ENCODE measurements around the gene THBS4. TPM values are rescaled to one million over a fixed set of nuclear protein-coding genes. Genes with fewer than 3 reads are reported as not detected.

Gene THBS4
- polyA plus RNA-seq, 3 donors: 0.03 TPM; not detected in 2

GRCh38 chr5:80052464-80052863 is 17.3 kb downstream of the THBS4 start:
- Histone ChIP-seq H3K4me2 (replicated peaks; ENCODE audit: extremely low read depth, low read length, poor library complexity, severe bottlenecking) (no peak overlapping the region), H4K20me1 (ENCODE audit: insufficient read depth, low read length) (no peaks in the 10 kb centered on the region), H3K4me1 (ENCODE audit: control insufficient read depth in 1 of 2, insufficient read depth in 2 of 2, low read length in 2 of 2) (no peaks in the 10 kb centered on the region), H3K9ac (ENCODE audit: insufficient read depth, low read length, poor library complexity, severe bottlenecking) (no peak overlapping the region), H3K36me3 (replicated peaks in 1 of 2; ENCODE audit: control insufficient read depth in 1 of 2, insufficient read depth in 2 of 2, low read length in 2 of 2) (no peaks in the 10 kb centered on the region), H2AFZ (ENCODE audit: insufficient read depth, low read depth, low read length, poor library complexity, severe bottlenecking) (no peak overlapping the region), H3K4me3 (replicated peaks in 1 of 3; ENCODE audit: low read depth in 2 of 3, low read length in 3 of 3) (no peak overlapping the region), H3K79me2 (ENCODE audit: insufficient read depth, low read length) (no peaks in the 10 kb centered on the region), H3K9me3 (replicated peaks in 1 of 2; ENCODE audit: control insufficient read depth in 1 of 2, insufficient read depth in 1 of 2, low read length in 2 of 2) (no peaks in the 10 kb centered on the region), H3K27ac (ENCODE audit: low read depth in 1 of 2, low read length in 2 of 2) (no peak overlapping the region), H3K27me3 (ENCODE audit: control insufficient read depth in 2 of 2, insufficient read depth in 2 of 2, low read length in 2 of 2) (no peaks in the 10 kb centered on the region)
- peaks cover 0 to 4% (median 0%) of the 10 kb centered on the region in 3 donors for H3K27me3 Mint-ChIP-seq (ENCODE audit: low read depth in 3 of 3)
- no peaks in the 10 kb centered on the region for H3K36me3 Mint-ChIP-seq
- intact Hi-C loops (cut with micrococcal nuclease): no loop called here
- H3K4me3 Mint-ChIP-seq: no peak overlapping the region
- H3K27ac Mint-ChIP-seq: no peak overlapping the region
- no CpG with 5 or more reads among the region's 8 CpGs for WGBS (ENCODE audit: insufficient coverage)
- no peak for TF ChIP-seq CTCF (IDR thresholded peaks at IDR 0.05)
- H3K9me3 Mint-ChIP-seq: no peaks in the 10 kb centered on the region
- H3K4me1 Mint-ChIP-seq: no peaks in the 10 kb centered on the region
- no peak for DNase-seq

- no peak for TF ChIP-seq CTCF (IDR thresholded peaks at IDR 0.05)
- H3K36me3 ChIP-seq (replicated peaks in 1 of 2; ENCODE audit: control insufficient read depth in 1 of 2, insufficient read depth in 2 of 2, low read length in 2 of 2): no peaks in the 10 kb centered on the region
- H3K9ac ChIP-seq (ENCODE audit: insufficient read depth, low read length, poor library complexity, severe bottlenecking): no peak overlapping the region
- Mint-ChIP-seq H3K36me3 (no peaks in the 10 kb centered on the region), H3K9me3 (no peaks in the 10 kb centered on the region), H3K4me3 (no peak overlapping the region), H3K27ac (no peak overlapping the region), H3K27me3 (ENCODE audit: low read depth in 3 of 3) (no peaks in the 10 kb centered on the region), H3K4me1 (no peaks in the 10 kb centered on the region)
- H3K4me1 ChIP-seq (ENCODE audit: control insufficient read depth in 1 of 2, insufficient read depth in 2 of 2, low read length in 2 of 2): no peaks in the 10 kb centered on the region
- no peak overlapping the region for H2AFZ ChIP-seq (ENCODE audit: insufficient read depth, low read depth, low read length, poor library complexity, severe bottlenecking)
- H3K4me3 ChIP-seq (replicated peaks in 1 of 3; ENCODE audit: low read depth in 2 of 3, low read length in 3 of 3): no peak overlapping the region
- no peaks in the 10 kb centered on the region for H3K79me2 ChIP-seq (ENCODE audit: insufficient read depth, low read length)
- DNase-seq: no peak
- H4K20me1 ChIP-seq (ENCODE audit: insufficient read depth, low read length): no peaks in the 10 kb centered on the region
- intact Hi-C loops (cut with micrococcal nuclease): no loop called here
- 98% methylated on average over 4 of the region's 5 CpGs for WGBS (ENCODE audit: insufficient coverage)
- no peaks in the 10 kb centered on the region for H3K9me3 ChIP-seq (replicated peaks in 1 of 2; ENCODE audit: control insufficient read depth in 1 of 2, insufficient read depth in 1 of 2, low read length in 2 of 2)
- H3K27me3 ChIP-seq (ENCODE audit: control insufficient read depth in 2 of 2, insufficient read depth in 2 of 2, low read length in 2 of 2): no peaks in the 10 kb centered on the region
- no peak overlapping the region for H3K4me2 ChIP-seq (replicated peaks; ENCODE audit: extremely low read depth, low read length, poor library complexity, severe bottlenecking)
- no peak overlapping the region for H3K27ac ChIP-seq (ENCODE audit: low read depth in 1 of 2, low read length in 2 of 2)
Measured at GRCh38 chr5:80054682-80055081, 19.5 kb downstream of the THBS4 start.

Measured in CD14-positive monocyte (primary cell).